Adrenal gland (tissue), 12 donors: ENCODE data around the gene U2AF1L4. TPM values are rescaled to one million over a fixed set of nuclear protein-coding genes. Genes with fewer than 3 reads are reported as not detected.

Experiments used
- DNase-seq, 7 donors: peaks; one replicate each; pipeline ENCODE4 v3.0.0-alpha.2; 2019 to 2020
- H3K27ac ChIP-seq, 5 donors: fragments of 200-600 bp; sonication (generic) in 4 of 5; 1 replicate in 3 of 5; 2 replicates in 2 of 5; pipeline versions ENCODE4 v1.5.1 to v1.8.0; 2016 to 2020; ENCODE audit warnings: mild to moderate bottlenecking in 1 of 5
- H3K27me3 ChIP-seq: fragments of 200-600 bp; 2 replicates; pipeline ENCODE4 v1.8.0; 2021
- H3K36me3 ChIP-seq, 2 donors: fragments of 200-600 bp; replicated peaks in 1 of 2; 1 replicate in 1 of 2; 2 replicates in 1 of 2; pipeline versions ENCODE4 v1.5.1 to v1.8.0; 2018 to 2022
- H3K4me1 ChIP-seq, 2 donors: fragments of 200-600 bp; replicated peaks in 1 of 2; 1 replicate in 1 of 2; 2 replicates in 1 of 2; pipeline versions ENCODE4 v1.5.1 to v1.8.0; 2018 to 2021
- H3K4me3 ChIP-seq, 4 donors: fragments of 200-600 bp; sonication (generic) in 3 of 4; one replicate each; pipeline ENCODE4 v1.5.1; 2016 to 2018
- H3K9me3 ChIP-seq, 3 donors: fragments of 200-600 bp; sonication (generic) in 1 of 3; replicated peaks in 1 of 3; 1 replicate in 2 of 3; 2 replicates in 1 of 3; pipeline versions ENCODE4 v1.5.1 to v1.8.0; 2016 to 2021
- POLR2A ChIP-seq, 2 donors: fragments of 450-650 bp; IDR thresholded peaks; one replicate each; pipeline ENCODE4 v1.6.1; 2017; ENCODE audit warnings: antibody characterized with exemption in 2 of 2, mild to moderate bottlenecking in 2 of 2, moderate library complexity in 1 of 2
- WGBS, 4 donors: extraction: QIAGEN DNeasy Blood & Tissue Kit in 2 of 4; methylation state at CpG; one replicate each; pipeline versions ENCODE4 v1.1.5 to v1.1.7; 2013 to 2017; 5-methylcytosine and 5-hydroxymethylcytosine counted together
- intact Hi-C, 2 donors: fragments of 100-400 bp; cut with DNase I; formaldehyde crosslinking; loops; one replicate each; pipeline versions ENCODE4 v1.14.1 to v1.15.0; 2022 to 2023
- polyA plus RNA-seq, 3 donors: library from polyadenylated mRNA; stranded (reverse); fragments of 200-250 nt in 2 of 3; fragments of 350-450 nt in 1 of 3; fragmentation: Illumina TruSeq in 1 of 3; extraction: RNeasy Lipid Tissue Mini Kit (QIAGEN cat#74804) in 1 of 3; gene quantifications; one replicate each; pipeline ENCODE4 v1.2.3, GENCODE V29; 2013 to 2014
- total RNA-seq, 9 donors: library from RNA; depleted of rRNA in 4 of 9; stranded (reverse); fragments of >200 nt in 4 of 9; fragments of 120-200 nt in 1 of 9; fragmentation: NEBNext Ultra II Directional in 1 of 9; extraction: Animal tissue kit (Norgen Biotek cat#: 25700) in 1 of 9; gene quantifications; one replicate each; pipeline versions ENCODE4 v1.1.0 to v1.2.4, GENCODE V29; 2013 to 2023
- TF ChIP-seq, protein P1 (sequence below), 6 experiments: fragments of 450-650 bp in 4 of 6; fragments of 200-600 bp in 2 of 6; sonication (generic) in 1 of 6; IDR thresholded peaks; 1 replicate in 5 of 6; 2 replicates in 1 of 6; pipeline versions ENCODE4 v1.5.1 to v1.8.0; 2016 to 2021; ENCODE audit warnings: antibody characterized with exemption in 6 of 6, mild to moderate bottlenecking in 2 of 6, moderate library complexity in 1 of 6
- donor health status: healthy with polysubstance abuse.
- donor health status: Bipolar disorder and iron deficiency.
- donor health status: DM: yes; HTN: yes; CAD: no.
- donor health status: DM: no; HTN: no; CAD: no.
- donor health status: DM: no; HTN: no; CAD: no.
- donor health status: DM: yes; HTN: yes; CAD: no.

The U2AF1L4 gene
- total and polyA plus RNA-seq, 12 donors, result 14.8 to 255 (median 32.8) TPM

- H3K27ac ChIP-seq, result no peak overlapping the region
- no peak for TF ChIP-seq POLR2A (IDR thresholded peaks at IDR 0.05)
- TF ChIP-seq, protein P1, sequence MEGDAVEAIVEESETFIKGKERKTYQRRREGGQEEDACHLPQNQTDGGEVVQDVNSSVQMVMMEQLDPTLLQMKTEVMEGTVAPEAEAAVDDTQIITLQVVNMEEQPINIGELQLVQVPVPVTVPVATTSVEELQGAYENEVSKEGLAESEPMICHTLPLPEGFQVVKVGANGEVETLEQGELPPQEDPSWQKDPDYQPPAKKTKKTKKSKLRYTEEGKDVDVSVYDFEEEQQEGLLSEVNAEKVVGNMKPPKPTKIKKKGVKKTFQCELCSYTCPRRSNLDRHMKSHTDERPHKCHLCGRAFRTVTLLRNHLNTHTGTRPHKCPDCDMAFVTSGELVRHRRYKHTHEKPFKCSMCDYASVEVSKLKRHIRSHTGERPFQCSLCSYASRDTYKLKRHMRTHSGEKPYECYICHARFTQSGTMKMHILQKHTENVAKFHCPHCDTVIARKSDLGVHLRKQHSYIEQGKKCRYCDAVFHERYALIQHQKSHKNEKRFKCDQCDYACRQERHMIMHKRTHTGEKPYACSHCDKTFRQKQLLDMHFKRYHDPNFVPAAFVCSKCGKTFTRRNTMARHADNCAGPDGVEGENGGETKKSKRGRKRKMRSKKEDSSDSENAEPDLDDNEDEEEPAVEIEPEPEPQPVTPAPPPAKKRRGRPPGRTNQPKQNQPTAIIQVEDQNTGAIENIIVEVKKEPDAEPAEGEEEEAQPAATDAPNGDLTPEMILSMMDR (IDR thresholded peaks at IDR 0.05), result no peak
- intact Hi-C loops, result no loop called here
- peak in 1 of 7 donors; percentile 3 for DNase-seq
- WGBS, 4 donors, result 89 to 92% (median 91%) methylated on average over 17 to 19 of the region's 19 CpGs
- H3K4me1 ChIP-seq, result no peaks in the 10 kb centered on the region
- peaks cover 0 to 97% of the 10 kb centered on the region in 2 donors for H3K36me3 ChIP-seq
- no peaks in the 10 kb centered on the region for H3K9me3 ChIP-seq
- H3K27me3 ChIP-seq, result no peaks in the 10 kb centered on the region
- H3K4me3 ChIP-seq, result no peak overlapping the region
Observed at GRCh38 chr19:35727956-35728706, 17.1 kb downstream of the U2AF1L4 start.

DNA sequence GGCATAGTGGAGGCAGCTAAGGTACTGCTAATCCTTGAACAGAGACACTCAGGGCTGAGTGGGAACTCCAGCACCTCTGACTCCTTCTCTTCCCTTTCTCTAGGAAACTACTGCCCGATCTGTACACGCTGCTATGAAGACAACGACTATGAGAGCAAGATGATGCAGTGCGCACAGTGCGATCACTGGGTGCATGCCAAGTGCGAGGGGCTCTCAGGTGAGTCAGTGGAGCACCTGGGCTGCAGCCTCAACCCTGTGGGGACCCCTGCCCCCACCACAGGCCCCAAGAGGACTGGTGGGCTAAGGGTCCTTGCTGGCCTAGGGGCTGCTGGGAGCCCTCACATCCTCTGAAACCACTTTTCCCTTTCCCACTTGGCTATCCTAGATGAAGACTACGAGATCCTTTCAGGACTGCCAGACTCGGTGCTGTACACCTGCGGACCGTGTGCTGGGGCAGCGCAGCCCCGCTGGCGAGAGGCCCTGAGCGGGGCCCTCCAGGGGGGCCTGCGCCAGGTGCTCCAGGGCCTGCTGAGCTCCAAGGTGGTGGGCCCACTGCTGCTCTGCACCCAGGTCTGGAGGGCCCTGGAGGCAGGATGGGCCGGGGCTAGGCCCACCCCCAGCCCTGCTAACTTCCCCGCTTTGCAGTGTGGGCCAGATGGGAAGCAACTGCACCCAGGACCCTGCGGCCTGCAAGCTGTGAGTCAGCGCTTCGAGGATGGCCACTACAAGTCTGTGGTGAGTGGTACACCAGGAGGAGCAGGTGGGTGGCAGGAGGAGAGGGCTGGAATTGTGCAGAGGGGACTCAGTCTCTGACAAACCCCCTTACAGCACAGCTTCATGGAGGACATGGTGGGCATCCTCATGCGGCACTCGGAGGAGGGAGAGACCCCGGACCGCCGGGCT lies 17.9 kb downstream of the U2AF1L4 start:
- no peaks in the 10 kb centered on the region for H3K9me3 ChIP-seq
- H3K4me3 ChIP-seq, result no peak overlapping the region
- peaks cover 0 to 100% of the 10 kb centered on the region in 2 donors for H3K36me3 ChIP-seq
- H3K4me1 ChIP-seq, result no peaks in the 10 kb centered on the region
- WGBS, 4 donors, result 90 to 95% (median 94%) methylated on average over 7 to 25 of the region's 25 CpGs
- H3K27me3 ChIP-seq, result no peaks in the 10 kb centered on the region
- TF ChIP-seq POLR2A (IDR thresholded peaks at IDR 0.05), result no peak
- TF ChIP-seq, protein P1 (IDR thresholded peaks at IDR 0.05), result no peak
- no peak overlapping the region for H3K27ac ChIP-seq
- intact Hi-C loops, result no loop called here
- no peak for DNase-seq

DNA sequence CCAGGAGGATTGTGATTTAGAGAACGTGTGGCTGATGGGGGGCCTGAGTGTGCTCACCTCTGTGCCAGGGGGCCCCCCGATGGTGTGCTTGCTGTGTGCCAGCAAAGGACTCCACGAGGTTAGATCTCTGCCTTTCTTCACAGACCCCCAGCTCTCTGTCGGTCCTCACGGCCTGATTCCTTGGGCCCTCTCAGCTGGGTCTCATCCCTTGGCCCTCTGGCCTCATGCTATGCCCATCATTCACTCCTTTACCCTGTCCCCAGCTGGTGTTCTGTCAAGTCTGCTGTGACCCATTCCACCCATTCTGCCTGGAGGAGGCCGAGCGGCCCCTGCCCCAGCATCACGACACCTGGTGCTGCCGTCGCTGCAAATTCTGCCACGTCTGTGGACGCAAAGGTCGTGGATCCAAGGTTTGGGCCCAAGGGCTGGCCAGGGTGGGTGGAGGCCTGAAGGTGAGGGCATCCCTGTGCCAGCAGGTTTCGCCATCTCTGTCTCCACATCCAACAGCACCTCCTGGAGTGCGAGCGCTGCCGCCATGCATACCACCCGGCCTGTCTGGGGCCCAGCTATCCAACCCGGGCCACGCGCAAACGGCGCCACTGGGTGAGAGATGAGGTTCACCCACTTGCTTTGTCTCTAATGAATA lies 19.9 kb downstream of the U2AF1L4 start:
- peaks cover 0 to 98% of the 10 kb centered on the region in 2 donors for H3K36me3 ChIP-seq
- 92 to 95% (median 93%) methylated on average over 8 to 23 of the region's 23 CpGs for WGBS, 4 donors
- intact Hi-C loops, result no loop called here

More for the DNA sequence above, 19.9 kb downstream of the U2AF1L4 start:
- Histone ChIP-seq H3K4me3 (no peak overlapping the region), H3K27me3 (no peaks in the 10 kb centered on the region), H3K27ac (no peak overlapping the region), H3K9me3 (no peaks in the 10 kb centered on the region), H3K4me1 (no peaks in the 10 kb centered on the region)
- no peak for TF ChIP-seq POLR2A (IDR thresholded peaks at IDR 0.05)
- TF ChIP-seq, protein P1 (IDR thresholded peaks at IDR 0.05), result no peak
- peak in 1 of 7 donors; percentile 6 for DNase-seq
